ENCODE results near the gene ADAM12.

The ADAM12 gene

GRCh38 chr10:126041117-126041516 lies 347.2 kb downstream of the ADAM12 start:
- Histone ChIP-seq H3K9ac (ENCODE audit: low read length) (no peak overlapping the region), H3K23ac (ENCODE audit: low read length) (no peak overlapping the region), H3K27ac (ENCODE audit: low read depth, low read length) (no peak overlapping the region), H4K12ac (ENCODE audit: low read depth, low read length) (no peak overlapping the region), H3K18ac (ENCODE audit: low read length) (no peak overlapping the region), H2BK5ac (ENCODE audit: low read depth, low read length, poor library complexity) (no peak overlapping the region), H3K4me3 (ENCODE audit: low read depth, low read length) (no peak overlapping the region), H2AK5ac (ENCODE audit: low read length) (peak overlapping the region; percentile 7), H4K8ac (ENCODE audit: low read depth, low read length) (peak overlapping the region; percentile 23), H4K91ac (ENCODE audit: low read depth, low read length) (no peak overlapping the region), H2BK12ac (ENCODE audit: low read length) (no peak overlapping the region), H3K14ac (ENCODE audit: low read length) (no peak overlapping the region), H3K4ac (ENCODE audit: low read depth, low read length) (no peak overlapping the region), H3K79me2 (ENCODE audit: control insufficient read depth, insufficient read depth, low read length, poor library complexity) (no peaks in the 10 kb centered on the region), H3K79me1 (ENCODE audit: low read length) (no peaks in the 10 kb centered on the region), H2BK120ac (ENCODE audit: insufficient read depth, low read length, poor library complexity) (peak overlapping the region; percentile 26), H2AFZ (ENCODE audit: insufficient read depth, low read length, poor library complexity) (no peak overlapping the region), H3K4me2 (ENCODE audit: low read length) (no peak overlapping the region), H3K4me1 (ENCODE audit: control insufficient read depth in 1 of 2, insufficient read depth in 2 of 2, low read length in 2 of 2) (peaks cover 0 to 8% of the 10 kb centered on the region in 2 experiments), H3K36me3 (ENCODE audit: control insufficient read depth in 1 of 2, insufficient read depth in 2 of 2, low read length in 2 of 2) (peaks cover 0 to 2% of the 10 kb centered on the region in 2 experiments), H3K27me3 (ENCODE audit: insufficient read depth, low read length) (no peaks in the 10 kb centered on the region), H3K9me3 (ENCODE audit: insufficient read depth, low read depth, low read length) (peaks cover 8% of the 10 kb centered on the region)
- no peak for DNase-seq
- no CpG with 5 or more reads among the region's 4 CpGs for WGBS (ENCODE audit: extremely low coverage, insufficient coverage, insufficient read length)

- no peak overlapping the region for H4K8ac ChIP-seq (ENCODE audit: low read depth, low read length)
- no peak for DNase-seq
- H3K14ac ChIP-seq (ENCODE audit: low read length) = no peak overlapping the region
- H3K4me3 ChIP-seq (ENCODE audit: low read depth, low read length) = no peak overlapping the region
- H3K23ac ChIP-seq (ENCODE audit: low read length) = no peak overlapping the region
- H3K79me1 ChIP-seq (ENCODE audit: low read length) = no peaks in the 10 kb centered on the region
- no peak overlapping the region for H2AFZ ChIP-seq (ENCODE audit: insufficient read depth, low read length, poor library complexity)
- H2BK120ac ChIP-seq (ENCODE audit: insufficient read depth, low read length, poor library complexity) = no peak overlapping the region
- peaks cover 0 to 8% of the 10 kb centered on the region in 2 experiments for H3K4me1 ChIP-seq (ENCODE audit: control insufficient read depth in 1 of 2, insufficient read depth in 2 of 2, low read length in 2 of 2)
- peaks cover 0 to 2% of the 10 kb centered on the region in 2 experiments for H3K36me3 ChIP-seq (ENCODE audit: control insufficient read depth in 1 of 2, insufficient read depth in 2 of 2, low read length in 2 of 2)
- no peak overlapping the region for H2BK12ac ChIP-seq (ENCODE audit: low read length)
- no peaks in the 10 kb centered on the region for H3K79me2 ChIP-seq (ENCODE audit: control insufficient read depth, insufficient read depth, low read length, poor library complexity)
- H2AK5ac ChIP-seq (ENCODE audit: low read length) = no peak overlapping the region
- H3K18ac ChIP-seq (ENCODE audit: low read length) = no peak overlapping the region
- H3K9me3 ChIP-seq (ENCODE audit: insufficient read depth, low read depth, low read length) = peaks cover 4% of the 10 kb centered on the region
- no peak overlapping the region for H2BK5ac ChIP-seq (ENCODE audit: low read depth, low read length, poor library complexity)
- no peak overlapping the region for H4K91ac ChIP-seq (ENCODE audit: low read depth, low read length)
- no peak overlapping the region for H4K12ac ChIP-seq (ENCODE audit: low read depth, low read length)
- no peak overlapping the region for H3K4me2 ChIP-seq (ENCODE audit: low read length)
- no peak overlapping the region for H3K4ac ChIP-seq (ENCODE audit: low read depth, low read length)
- H3K27ac ChIP-seq (ENCODE audit: low read depth, low read length) = no peak overlapping the region
- H3K27me3 ChIP-seq (ENCODE audit: insufficient read depth, low read length) = no peaks in the 10 kb centered on the region
- no peak overlapping the region for H3K9ac ChIP-seq (ENCODE audit: low read length)
- no CpG with 5 or more reads among the region's 10 CpGs for WGBS (ENCODE audit: extremely low coverage, insufficient coverage, insufficient read length)
Observed at GRCh38 chr10:126037946-126038345, 350.3 kb downstream of the ADAM12 start.

GRCh38 chr10:126036515-126036914 lies 351.8 kb downstream of the ADAM12 start:
- Histone ChIP-seq H3K4me2 (ENCODE audit: low read length) (no peak overlapping the region), H3K4me1 (ENCODE audit: control insufficient read depth in 1 of 2, insufficient read depth in 2 of 2, low read length in 2 of 2) (peaks cover 0 to under 1% of the 10 kb centered on the region in 2 experiments), H3K4ac (ENCODE audit: low read depth, low read length) (no peak overlapping the region), H3K14ac (ENCODE audit: low read length) (no peak overlapping the region), H3K27me3 (ENCODE audit: insufficient read depth, low read length) (no peaks in the 10 kb centered on the region), H2AFZ (ENCODE audit: insufficient read depth, low read length, poor library complexity) (no peak overlapping the region), H3K79me2 (ENCODE audit: control insufficient read depth, insufficient read depth, low read length, poor library complexity) (no peaks in the 10 kb centered on the region), H4K91ac (ENCODE audit: low read depth, low read length) (no peak overlapping the region), H4K12ac (ENCODE audit: low read depth, low read length) (no peak overlapping the region), H3K27ac (ENCODE audit: low read depth, low read length) (no peak overlapping the region), H4K8ac (ENCODE audit: low read depth, low read length) (no peak overlapping the region), H2BK120ac (ENCODE audit: insufficient read depth, low read length, poor library complexity) (no peak overlapping the region), H3K9me3 (ENCODE audit: insufficient read depth, low read depth, low read length) (peaks cover 4% of the 10 kb centered on the region), H3K23ac (ENCODE audit: low read length) (no peak overlapping the region), H3K18ac (ENCODE audit: low read length) (no peak overlapping the region), H3K79me1 (ENCODE audit: low read length) (no peaks in the 10 kb centered on the region), H3K9ac (ENCODE audit: low read length) (no peak overlapping the region), H2BK12ac (ENCODE audit: low read length) (no peak overlapping the region), H3K36me3 (ENCODE audit: control insufficient read depth in 1 of 2, insufficient read depth in 2 of 2, low read length in 2 of 2) (peaks cover 0 to 2% of the 10 kb centered on the region in 2 experiments), H2AK5ac (ENCODE audit: low read length) (no peak overlapping the region), H3K4me3 (ENCODE audit: low read depth, low read length) (no peak overlapping the region), H2BK5ac (ENCODE audit: low read depth, low read length, poor library complexity) (no peak overlapping the region)
- no peak for DNase-seq
- WGBS (ENCODE audit: extremely low coverage, insufficient coverage, insufficient read length) = no CpG with 5 or more reads among the region's 5 CpGs

GRCh38 chr10:126034586-126034985 lies 353.7 kb downstream of the ADAM12 start:
- no peak overlapping the region for H3K4me3 ChIP-seq (ENCODE audit: low read depth, low read length)
- no peaks in the 10 kb centered on the region for H3K79me2 ChIP-seq (ENCODE audit: control insufficient read depth, insufficient read depth, low read length, poor library complexity)
- no peak overlapping the region for H4K12ac ChIP-seq (ENCODE audit: low read depth, low read length)
- no peak overlapping the region for H3K4ac ChIP-seq (ENCODE audit: low read depth, low read length)
- H3K9me3 ChIP-seq (ENCODE audit: insufficient read depth, low read depth, low read length) = peaks cover 2% of the 10 kb centered on the region
- no peaks in the 10 kb centered on the region for H3K79me1 ChIP-seq (ENCODE audit: low read length)
- H3K14ac ChIP-seq (ENCODE audit: low read length) = no peak overlapping the region
- H2AK5ac ChIP-seq (ENCODE audit: low read length) = no peak overlapping the region
- H3K4me2 ChIP-seq (ENCODE audit: low read length) = no peak overlapping the region
- H3K27ac ChIP-seq (ENCODE audit: low read depth, low read length) = no peak overlapping the region
- H3K18ac ChIP-seq (ENCODE audit: low read length) = no peak overlapping the region
- H2BK5ac ChIP-seq (ENCODE audit: low read depth, low read length, poor library complexity) = no peak overlapping the region
- no peak overlapping the region for H3K23ac ChIP-seq (ENCODE audit: low read length)
- WGBS (ENCODE audit: extremely low coverage, insufficient coverage, insufficient read length) = no CpG with 5 or more reads among the region's 2 CpGs
- no peak overlapping the region for H2BK12ac ChIP-seq (ENCODE audit: low read length)
- no peak overlapping the region for H4K8ac ChIP-seq (ENCODE audit: low read depth, low read length)
- H4K91ac ChIP-seq (ENCODE audit: low read depth, low read length) = no peak overlapping the region
- H3K27me3 ChIP-seq (ENCODE audit: insufficient read depth, low read length) = no peaks in the 10 kb centered on the region
- H2BK120ac ChIP-seq (ENCODE audit: insufficient read depth, low read length, poor library complexity) = no peak overlapping the region
- H3K9ac ChIP-seq (ENCODE audit: low read length) = no peak overlapping the region
- H3K36me3 ChIP-seq (ENCODE audit: control insufficient read depth in 1 of 2, insufficient read depth in 2 of 2, low read length in 2 of 2) = no peaks in the 10 kb centered on the region
- no peak overlapping the region for H2AFZ ChIP-seq (ENCODE audit: insufficient read depth, low read length, poor library complexity)
- no peaks in the 10 kb centered on the region for H3K4me1 ChIP-seq (ENCODE audit: control insufficient read depth in 1 of 2, insufficient read depth in 2 of 2, low read length in 2 of 2)
- DNase-seq = no peak

All from trophoblast cell (in vitro differentiated cells and primary cell).